ENCODE measurements around the gene PELI2. TPM values are rescaled to one million over a fixed set of nuclear protein-coding genes. Genes with fewer than 3 reads are reported as not detected.

The PELI2 gene
- total RNA-seq, 2 donors from 2014 or later = 9.8 to 13.9 TPM

- H3K27me3 ChIP-seq = no peaks in the 10 kb centered on the region
- no peak overlapping the region for H3K9ac ChIP-seq (ENCODE audit: low read depth in 2 of 2, low read length in 2 of 2)
- no peak overlapping the region for H3K4me3 ChIP-seq
- H3K27ac ChIP-seq = peak overlapping the region; percentile 38
- H3K9me3 ChIP-seq = no peaks in the 10 kb centered on the region
- no peak for TF ChIP-seq CTCF (IDR thresholded peaks at IDR 0.05)
- intact Hi-C loops (cut with DNase I) = no loop called here
- no peaks in the 10 kb centered on the region for H3K36me3 ChIP-seq
- DNase-seq = no peak
- H3K4me1 ChIP-seq = no peaks in the 10 kb centered on the region
Measured at GRCh38 chr14:56334458-56334857, 216.2 kb downstream of the PELI2 start.

- H3K9ac ChIP-seq (ENCODE audit: low read depth in 2 of 2, low read length in 2 of 2) = no peak overlapping the region
- H3K4me1 ChIP-seq = no peaks in the 10 kb centered on the region
- no peaks in the 10 kb centered on the region for H3K36me3 ChIP-seq
- no peak overlapping the region for H3K27ac ChIP-seq
- no peak overlapping the region for H3K4me3 ChIP-seq
- no peaks in the 10 kb centered on the region for H3K27me3 ChIP-seq
- TF ChIP-seq CTCF (IDR thresholded peaks at IDR 0.05) = no peak
- intact Hi-C loops (cut with DNase I) = loop anchor here (5.0 kb wide), 1 partner anchor 631 kb away; no protein-coding TSS in a partner anchor
- H3K9me3 ChIP-seq = no peaks in the 10 kb centered on the region
- DNase-seq = no peak
Measured at GRCh38 chr14:56338674-56339073, 220.5 kb downstream of the PELI2 start.

- no peaks in the 10 kb centered on the region for H3K36me3 ChIP-seq
- no peaks in the 10 kb centered on the region for H3K9me3 ChIP-seq
- no peaks in the 10 kb centered on the region for H3K4me1 ChIP-seq
- H3K27ac ChIP-seq = no peak overlapping the region
- no peak overlapping the region for H3K4me3 ChIP-seq
- TF ChIP-seq CTCF (IDR thresholded peaks at IDR 0.05) = peak; percentile 76
- peak; percentile 65 for DNase-seq
- H3K9ac ChIP-seq (ENCODE audit: low read depth in 2 of 2, low read length in 2 of 2) = no peak overlapping the region
- intact Hi-C loops (cut with DNase I) = loop anchor here (5.0 kb wide), 1 partner anchor 633 kb away; no protein-coding TSS in a partner anchor
- no peaks in the 10 kb centered on the region for H3K27me3 ChIP-seq
Measured at GRCh38 chr14:56339855-56340701, 221.9 kb downstream of the PELI2 start.

GRCh38 chr14:56340932-56341331, 222.7 kb downstream of the PELI2 start:
- no peak for DNase-seq
- Histone ChIP-seq H3K9me3 (no peaks in the 10 kb centered on the region), H3K4me3 (no peak overlapping the region), H3K9ac (ENCODE audit: low read depth in 2 of 2, low read length in 2 of 2) (no peak overlapping the region), H3K36me3 (no peaks in the 10 kb centered on the region), H3K27me3 (no peaks in the 10 kb centered on the region), H3K27ac (no peak overlapping the region), H3K4me1 (no peaks in the 10 kb centered on the region)
- intact Hi-C loops (cut with DNase I) = no loop called here
- TF ChIP-seq CTCF (IDR thresholded peaks at IDR 0.05) = no peak

GRCh38 chr14:56341766-56342493, 223.7 kb downstream of the PELI2 start:
- Histone ChIP-seq H3K9ac (ENCODE audit: low read depth in 2 of 2, low read length in 2 of 2) (no peak overlapping the region), H3K9me3 (no peaks in the 10 kb centered on the region), H3K4me3 (no peak overlapping the region), H3K27ac (no peak overlapping the region), H3K4me1 (no peaks in the 10 kb centered on the region), H3K27me3 (no peaks in the 10 kb centered on the region), H3K36me3 (no peaks in the 10 kb centered on the region)
- intact Hi-C loops (cut with DNase I) = no loop called here
- TF ChIP-seq CTCF (IDR thresholded peaks at IDR 0.05) = no peak
- no peak for DNase-seq
